GM12891 (cell line): ENCODE measurements around the gene SGO2.

ENCODE experiments used
- POLR2A ChIP-seq: IDR thresholded peaks from 2 replicates; pipeline ENCODE4 v1.6.1; 2011; ENCODE audit warnings: low read depth, low read length, control low read depth
- POLR2AphosphoS5 ChIP-seq: IDR thresholded peaks from 2 replicates; pipeline ENCODE4 v1.6.1; 2011; ENCODE audit warnings: low read depth, low read length, control low read depth
- SPI1 ChIP-seq: IDR thresholded peaks from 2 replicates; pipeline ENCODE4 v1.6.1; 2011; ENCODE audit warnings: low read depth, low read length, control low read depth
- TAF1 ChIP-seq: IDR thresholded peaks from 2 replicates; pipeline ENCODE4 v1.6.1; 2011; ENCODE audit warnings: low read depth, low read length, control low read depth

- TF ChIP-seq POLR2A (no peak), TAF1 (no peak), SPI1 (no peak), POLR2AphosphoS5 (no peak)
Measured at GRCh38 chr2:200619279-200619678, 93.3 kb downstream of the SGO2 start.
